G401 (cell line): ENCODE measurements around the gene SLC38A10. TPM values are rescaled to one million over a fixed set of nuclear protein-coding genes. Genes with fewer than 3 reads are reported as not detected.

ENCODE experiments used
- DNase-seq: peaks from one replicate; pipeline ENCODE4 v3.0.0-alpha.2; 2015; ENCODE audit warnings: low spot score
- in situ Hi-C: cut with HindIII; loops from 2 replicates; pipeline ENCODE4 v1.10.0; 2016; ENCODE audit warnings: low sequenced_read_pairs, mixed read lengths
- total RNA-seq: library from RNA; depleted of rRNA; stranded (reverse); fragments of >200 nt; shearing (Covaris generic); gene quantifications from 2 replicates; pipeline ENCODE4 v1.2.3, GENCODE V29; 2014

The SLC38A10 gene
- total RNA-seq, 1 experiment from 2014 or later, result 76.9 TPM

GRCh38 chr17:81263371-81264181, 31.5 kb downstream of the SLC38A10 start:
- in situ Hi-C loops, result no loop called here
- no peak for DNase-seq

GRCh38 chr17:81261582-81262336, 33.3 kb downstream of the SLC38A10 start:
- in situ Hi-C loops, result no loop called here
- no peak for DNase-seq

GRCh38 chr17:81261096-81261495, 34.0 kb downstream of the SLC38A10 start:
- in situ Hi-C loops, result no loop called here
- DNase-seq, result no peak

GRCh38 chr17:81260641-81261040, 34.5 kb downstream of the SLC38A10 start:
- no peak for DNase-seq

GRCh38 chr17:81260171-81260570, 34.9 kb downstream of the SLC38A10 start:
- in situ Hi-C loops, result no loop called here
- DNase-seq, result no peak

More at GRCh38 chr17:81260641-81261040, 34.5 kb downstream of the SLC38A10 start:
- in situ Hi-C loops, result no loop called here

GRCh38 chr17:81259058-81259605, 36.0 kb downstream of the SLC38A10 start:
- no peak for DNase-seq
- in situ Hi-C loops, result no loop called here

GRCh38 chr17:81258292-81258691, 36.8 kb downstream of the SLC38A10 start:
- in situ Hi-C loops, result no loop called here
- DNase-seq, result no peak

GRCh38 chr17:81257533-81257932, 37.6 kb downstream of the SLC38A10 start:
- in situ Hi-C loops, result no loop called here
- DNase-seq, result no peak

GRCh38 chr17:81256616-81257015, 38.5 kb downstream of the SLC38A10 start:
- in situ Hi-C loops, result no loop called here
- no peak for DNase-seq

- DNase-seq, result peak; percentile 62
- in situ Hi-C loops, result no loop called here
These were observed 40.0 kb downstream of the SLC38A10 start for GRCh38 chr17:81254955-81255717.

GRCh38 chr17:81253358-81254131, 41.6 kb downstream of the SLC38A10 start:
- DNase-seq, result peak; percentile 74
- in situ Hi-C loops, result no loop called here

GRCh38 chr17:81252987-81253329, 42.1 kb downstream of the SLC38A10 start:
- DNase-seq, result no peak
- in situ Hi-C loops, result no loop called here

- in situ Hi-C loops, result no loop called here
These were observed 42.7 kb downstream of the SLC38A10 start for GRCh38 chr17:81252326-81252986.

GRCh38 chr17:81251709-81252301, 43.3 kb downstream of the SLC38A10 start:
- DNase-seq, result peak; percentile 36
- in situ Hi-C loops, result no loop called here

More at GRCh38 chr17:81252326-81252986, 42.7 kb downstream of the SLC38A10 start:
- DNase-seq, result peak; percentile 64

GRCh38 chr17:81251094-81251708, 43.9 kb downstream of the SLC38A10 start:
- DNase-seq, result peak; percentile 48
- in situ Hi-C loops, result no loop called here

- no peak for DNase-seq
- in situ Hi-C loops, result no loop called here
These were observed 44.6 kb downstream of the SLC38A10 start for GRCh38 chr17:81250286-81251093.
